GM18907 (cell line): Measurements from ENCODE around the gene BANP.

Experiments
- ATAC-seq: cut with Tn5 transposase; IDR thresholded peaks from one replicate; pipeline ENCODE4 v1.9.1; 2021; ENCODE audit warnings: mild to moderate bottlenecking, moderate library complexity; ENCODE audit not compliant: unreplicated experiment

The BANP gene

GRCh38 chr16:87948735-87949070 lies 2.5 kb upstream of the BANP start:
- no peak for ATAC-seq

GRCh38 chr16:87949071-87949744 lies 2.0 kb upstream of the BANP start:
- ATAC-seq: no peak

- ATAC-seq: peak; percentile 15
Measured at GRCh38 chr16:87951552-87952538, 611 bp downstream of the BANP start.

GRCh38 chr16:87952751-87953150 lies 1.5 kb downstream of the BANP start:
- ATAC-seq: no peak

GRCh38 chr16:87953308-87954215 lies 2.3 kb downstream of the BANP start:
- ATAC-seq: no peak

GRCh38 chr16:87954361-87954760 lies 3.1 kb downstream of the BANP start:
- no peak for ATAC-seq

- no peak for ATAC-seq
Measured at GRCh38 chr16:87954826-87955225, 3.6 kb downstream of the BANP start.

- no peak for ATAC-seq
Measured at GRCh38 chr16:87955302-87956097, 4.3 kb downstream of the BANP start.

- ATAC-seq: no peak
Measured at GRCh38 chr16:87956098-87956364, 4.8 kb downstream of the BANP start.

GRCh38 chr16:87956365-87957231 lies 5.4 kb downstream of the BANP start:
- ATAC-seq: peak; percentile 36

GRCh38 chr16:87957296-87958094 lies 6.3 kb downstream of the BANP start:
- ATAC-seq: no peak

GRCh38 chr16:87958632-87959031 lies 7.4 kb downstream of the BANP start:
- ATAC-seq: no peak

- ATAC-seq: no peak
Measured at GRCh38 chr16:87959391-87959990, 8.3 kb downstream of the BANP start.

GRCh38 chr16:87960296-87960695 lies 9.1 kb downstream of the BANP start:
- no peak for ATAC-seq

GRCh38 chr16:87960852-87961251 lies 9.6 kb downstream of the BANP start:
- no peak for ATAC-seq

- no peak for ATAC-seq
Measured at GRCh38 chr16:87961623-87962022, 10.4 kb downstream of the BANP start.

- ATAC-seq: no peak
Measured at GRCh38 chr16:87963400-87963799, 12.2 kb downstream of the BANP start.

GRCh38 chr16:87964049-87964659 lies 12.9 kb downstream of the BANP start:
- no peak for ATAC-seq
